Activated CD8-positive, alpha-beta T cell treated with anti-CD3 and anti-CD28 coated beads for 36 hours (primary cell): ENCODE measurements around the gene RNF39. TPM values are rescaled to one million over a fixed set of nuclear protein-coding genes. Genes with fewer than 3 reads are reported as not detected.

Experiments
- ATAC-seq: fragments of 200-7000 bp; cut with Tn5 transposase; one replicate; pipeline ENCODE4 v1.10.0; 2021; ENCODE audit warnings: mild to moderate bottlenecking, moderate library complexity
- CTCF ChIA-PET: fragments of 350-600 bp; sonication (Branson Sonifier 250); formaldehyde crosslinking; loops from one replicate; lab custom pipeline; 2021; ENCODE audit warnings: antibody characterized with exemption; lab: Charles Lee
- POLR2A ChIA-PET: fragments of 350-600 bp; sonication (Branson Sonifier 250); formaldehyde crosslinking; loops from one replicate; lab custom pipeline; 2021; ENCODE audit warnings: antibody characterized with exemption; lab: Charles Lee
- DNase-seq: peaks from one replicate; pipeline ENCODE4 v3.0.0-alpha.2; 2020
- H3K27ac Mint-ChIP-seq: one replicate; pipeline ENCODE4 v1.8.0; 2021; ENCODE audit warnings: mild to moderate bottlenecking, mixed read lengths
- H3K27me3 Mint-ChIP-seq: one replicate; pipeline ENCODE4 v1.8.0; 2021; ENCODE audit warnings: mixed read lengths
- H3K36me3 Mint-ChIP-seq: one replicate; pipeline ENCODE4 v1.8.0; 2021; ENCODE audit warnings: low read depth, mixed read lengths
- H3K4me1 Mint-ChIP-seq: one replicate; pipeline ENCODE4 v1.8.0; 2021; ENCODE audit warnings: low read depth, mixed read lengths
- H3K4me3 Mint-ChIP-seq: one replicate; pipeline ENCODE4 v1.8.0; 2021; ENCODE audit warnings: mild to moderate bottlenecking, moderate library complexity, mixed read lengths
- H3K9me3 Mint-ChIP-seq: one replicate; pipeline ENCODE4 v1.8.0; 2021; ENCODE audit warnings: mixed read lengths
- CTCF ChIP-seq: fragments of 200-600 bp; IDR thresholded peaks from one replicate; pipeline ENCODE4 v1.8.0; 2022; ENCODE audit warnings: antibody characterized with exemption, mild to moderate bottlenecking
- intact Hi-C: fragments of 100-400 bp; cut with micrococcal nuclease; formaldehyde crosslinking; loops from one replicate; pipeline ENCODE4 v1.10.0; 2022
- total RNA-seq, 2 experiments: library from RNA; stranded (reverse); gene quantifications; one replicate each; pipeline ENCODE4 v1.2.3, GENCODE V29; 2021

RNF39 gene
- total RNA-seq, 2 experiments from 2014 or later, result not detected

GRCh38 chr6:30087876-30088275 lies 12.3 kb upstream of the RNF39 start:
- intact Hi-C loops, result no loop called here
- H3K4me1 Mint-ChIP-seq, result no peaks in the 10 kb centered on the region
- no peak for TF ChIP-seq CTCF
- ATAC-seq, result no peak
- DNase-seq, result no peak
- no peaks in the 10 kb centered on the region for H3K9me3 Mint-ChIP-seq
- H3K27me3 Mint-ChIP-seq, result peaks cover 41% of the 10 kb centered on the region
- H3K27ac Mint-ChIP-seq, result no peak overlapping the region
- no peak overlapping the region for H3K4me3 Mint-ChIP-seq
- ChIA-PET CTCF (interaction anchor here (1.0 to 3.9 kb wide), 4 partner anchors 10 to 43 kb away, joined by 3 to 19 read pairs (median 5); no protein-coding TSS in a partner anchor), POLR2A (interaction anchor here (1.0 kb wide), 1 partner anchor 65 kb away, joined by 4 read pairs; no protein-coding TSS in a partner anchor)
- H3K36me3 Mint-ChIP-seq, result no peaks in the 10 kb centered on the region

DNA sequence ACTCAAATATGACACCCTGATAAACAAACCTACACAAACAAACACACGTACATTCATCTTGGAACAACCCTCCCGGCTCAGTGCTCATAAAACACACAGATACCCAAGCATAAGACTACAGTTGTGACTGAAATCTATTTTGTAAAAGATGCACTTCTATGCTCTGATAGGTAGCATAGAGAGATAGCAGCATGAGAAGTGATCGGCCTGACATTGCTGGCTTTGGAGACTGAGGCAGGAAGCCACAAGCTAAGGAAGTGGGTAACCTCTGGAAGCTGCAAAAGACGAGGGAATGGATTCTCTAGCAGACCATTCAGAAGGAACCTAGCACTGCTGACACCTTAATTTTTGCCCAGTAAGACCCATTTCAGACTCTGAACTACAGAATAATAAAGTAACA lies 1.6 kb upstream of the RNF39 start:
- POLR2A ChIA-PET, result interaction anchor here (1.4 kb wide), 1 partner anchor 11 kb away, joined by 5 read pairs; the partner anchor contains the start of gene PPP1R11

GRCh38 chr6:30075790-30076732 lies 492 bp upstream of the RNF39 start:
- Mint-ChIP-seq H3K36me3 (peaks cover 2% of the 10 kb centered on the region), H3K27ac (no peak overlapping the region), H3K4me1 (peaks cover 26% of the 10 kb centered on the region), H3K27me3 (peaks cover 55% of the 10 kb centered on the region), H3K4me3 (peak overlapping the region; percentile 42), H3K9me3 (no peaks in the 10 kb centered on the region)
- POLR2A ChIA-PET, result no interaction called here
- intact Hi-C loops, result no loop called here
- TF ChIP-seq CTCF, result peak; percentile 57
- no peak for ATAC-seq
- CTCF ChIA-PET, result interaction anchor here (0.6 to 1.6 kb wide), 4 partner anchors 8 to 422 kb away, joined by 3 to 11 read pairs (median 4); partner anchors contain the start of gene PPP1R11
- peak; percentile 40 for DNase-seq

More for the DNA sequence above, 1.6 kb upstream of the RNF39 start:
- Mint-ChIP-seq H3K4me3 (no peak overlapping the region), H3K36me3 (no peaks in the 10 kb centered on the region), H3K4me1 (peaks cover 26% of the 10 kb centered on the region), H3K27me3 (peaks cover 49% of the 10 kb centered on the region), H3K27ac (no peak overlapping the region), H3K9me3 (no peaks in the 10 kb centered on the region)
- intact Hi-C loops, result no loop called here
- no peak for DNase-seq
- CTCF ChIA-PET, result interaction anchor here (1.3 to 2.3 kb wide), 3 partner anchors 10 to 54 kb away, joined by 3 to 9 read pairs (median 3); partner anchors contain the start of gene PPP1R11
- ATAC-seq, result no peak
- no peak for TF ChIP-seq CTCF

DNA sequence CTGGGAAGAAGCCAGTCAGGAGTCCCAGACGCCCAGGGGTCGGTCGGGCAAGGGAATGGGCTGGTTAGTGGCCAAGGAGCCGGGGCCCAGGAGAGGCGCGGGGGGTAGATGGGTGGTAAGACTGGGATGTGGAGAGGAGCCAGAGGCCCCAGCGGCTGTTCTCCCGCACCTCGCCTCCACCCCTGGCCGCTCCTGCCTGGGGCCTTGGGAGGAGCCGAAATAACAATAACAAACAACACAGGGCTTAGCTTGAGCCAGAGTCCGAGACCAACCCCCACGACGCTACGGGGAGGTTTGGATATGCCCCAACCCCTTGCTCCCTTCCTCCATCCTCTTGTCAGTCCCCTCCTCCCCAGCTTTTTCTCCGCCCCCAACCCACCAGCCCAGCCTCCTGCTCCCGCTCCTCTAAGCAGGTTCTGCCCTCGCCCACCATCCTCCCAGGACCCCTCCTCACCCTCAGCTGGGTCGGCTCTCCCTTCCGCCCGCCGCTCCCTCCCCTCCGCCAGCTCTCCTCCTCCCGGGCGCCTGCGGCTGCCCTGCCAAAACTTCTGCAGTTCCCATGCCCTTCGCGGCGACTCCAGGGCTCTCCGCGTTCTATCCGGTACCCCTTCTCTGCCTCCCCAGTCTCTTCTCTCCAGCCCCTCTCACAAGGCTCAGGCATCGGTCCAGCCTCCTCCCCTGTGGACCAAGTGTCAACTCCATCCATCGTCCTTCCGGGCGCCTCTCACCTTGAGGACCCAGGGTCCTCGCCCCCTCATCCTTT lies 1.1 kb downstream of the RNF39 start:
- no peak for DNase-seq
- intact Hi-C loops, result no loop called here
- H3K27ac Mint-ChIP-seq, result no peak overlapping the region
- no peak for TF ChIP-seq CTCF
- peaks cover 30% of the 10 kb centered on the region for H3K4me1 Mint-ChIP-seq
- no peaks in the 10 kb centered on the region for H3K9me3 Mint-ChIP-seq
- no peak for ATAC-seq
- ChIA-PET POLR2A (interaction anchor here (1.5 kb wide), 1 partner anchor 14 kb away, joined by 8 read pairs; the partner anchor contains the start of gene POLR1H), CTCF (interaction anchor here (0.6 to 1.8 kb wide), 3 partner anchors 29 to 95 kb away, joined by 3 to 7 read pairs (median 4); no protein-coding TSS in a partner anchor)
- H3K4me3 Mint-ChIP-seq, result peak overlapping the region; percentile 3
- peaks cover 14% of the 10 kb centered on the region for H3K36me3 Mint-ChIP-seq
- peaks cover 55% of the 10 kb centered on the region for H3K27me3 Mint-ChIP-seq
